GM18951 (cell line): Measurements from ENCODE around the gene AGR2.
"Not testable (repeated sequence)": the region's sequence is repeated elsewhere in the genome, so short reads cannot be mapped to it uniquely, and the experiment has no call there.

Experiments used
- POLR2A ChIP-seq: IDR thresholded peaks from 4 replicates; pipeline ENCODE4 v1.6.1; 2011; ENCODE audit warnings: mild to moderate bottlenecking; ENCODE audit not compliant: insufficient read length, insufficient read depth; ENCODE audit errors: extremely low read depth
- in situ Hi-C: fragments of 300-500 bp; cut with MboI; formaldehyde crosslinking; loops from one replicate; pipeline ENCODE4 v1.12.0; 2022; ENCODE audit warnings: low sequenced_read_pairs, mixed read lengths, inconsistent platforms; ENCODE audit not compliant: unreplicated experiment

The AGR2 gene

DNA sequence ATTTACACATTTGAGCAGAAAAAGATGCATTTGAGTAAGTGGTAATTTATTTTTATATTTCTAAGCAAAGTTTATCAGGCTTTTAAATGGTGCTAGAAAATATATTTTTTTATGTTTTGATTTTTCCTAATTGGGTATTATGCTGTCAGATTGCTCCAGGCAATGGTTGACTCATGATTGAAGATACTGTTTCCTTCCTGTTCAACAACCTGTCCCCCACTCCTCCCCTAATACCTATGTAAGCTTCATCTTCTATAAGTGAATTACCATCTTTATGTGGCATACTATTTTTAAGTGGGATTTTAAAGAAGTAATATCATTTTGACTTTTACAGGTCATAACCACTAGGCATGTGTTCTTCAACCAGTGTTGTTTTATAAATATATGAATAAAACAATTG lies 29.8 kb downstream of the AGR2 start:
- TF ChIP-seq POLR2A: no peak
- in situ Hi-C loops: no loop called here

DNA sequence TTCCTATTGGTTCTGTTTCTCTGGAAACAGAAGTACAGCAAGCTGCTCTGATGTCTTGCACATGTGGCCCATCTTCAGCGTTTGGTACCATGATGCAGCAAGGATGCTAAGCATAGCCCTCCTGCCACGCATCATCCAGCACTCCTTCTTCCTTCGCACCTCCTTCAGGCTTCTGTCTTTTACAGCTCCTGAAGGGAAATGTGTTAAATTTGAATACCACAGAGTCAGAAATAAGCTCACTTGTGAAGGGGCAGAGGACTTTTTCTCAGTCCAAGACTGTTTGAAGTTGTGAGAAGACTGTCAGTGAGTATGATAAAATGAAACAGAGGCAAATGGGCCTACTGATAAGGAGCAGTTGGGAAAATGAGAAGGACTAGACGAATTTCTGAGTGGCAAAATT lies 30.5 kb downstream of the AGR2 start:
- no peak for TF ChIP-seq POLR2A
- in situ Hi-C loops: no loop called here

DNA sequence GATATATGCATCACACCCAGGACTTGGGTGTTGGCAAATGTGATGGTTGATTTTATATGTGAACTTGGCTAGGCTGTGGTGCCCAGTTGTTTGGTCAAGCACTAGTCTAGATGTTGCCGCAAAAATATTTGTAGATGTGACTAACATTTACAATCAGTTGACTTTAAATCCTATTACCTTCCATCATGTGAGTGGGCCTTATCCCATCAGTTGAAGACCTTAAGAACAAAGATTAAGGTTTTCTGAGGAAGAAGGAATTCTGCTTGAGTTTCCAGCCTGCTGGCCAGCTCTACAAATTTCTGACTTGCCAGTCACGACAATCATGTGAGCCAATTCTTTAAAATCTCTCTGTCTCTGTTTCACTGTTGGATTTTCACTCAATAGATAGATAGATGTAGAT lies 30.9 kb downstream of the AGR2 start:
- in situ Hi-C loops: no loop called here
- no peak for TF ChIP-seq POLR2A

DNA sequence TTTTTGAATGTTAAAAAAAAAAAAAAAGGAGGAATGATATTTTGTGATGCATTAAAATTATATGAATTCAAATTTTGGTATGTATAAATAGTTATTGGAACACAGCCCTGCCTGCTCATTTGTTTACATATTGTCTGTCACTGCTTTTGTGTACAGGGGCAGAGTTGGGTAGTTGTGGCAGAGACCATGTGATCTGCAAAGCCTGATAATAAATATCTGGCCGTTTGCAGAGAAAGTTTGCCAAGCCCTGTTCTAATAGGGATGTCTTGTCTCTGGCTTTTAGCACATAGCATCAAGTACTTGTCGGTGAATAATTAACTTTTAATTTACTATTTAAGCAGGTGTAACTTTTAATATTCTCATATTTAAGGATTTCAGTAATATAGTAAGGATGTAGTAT lies 31.5 kb downstream of the AGR2 start:
- TF ChIP-seq POLR2A: no peak
- in situ Hi-C loops: no loop called here

DNA sequence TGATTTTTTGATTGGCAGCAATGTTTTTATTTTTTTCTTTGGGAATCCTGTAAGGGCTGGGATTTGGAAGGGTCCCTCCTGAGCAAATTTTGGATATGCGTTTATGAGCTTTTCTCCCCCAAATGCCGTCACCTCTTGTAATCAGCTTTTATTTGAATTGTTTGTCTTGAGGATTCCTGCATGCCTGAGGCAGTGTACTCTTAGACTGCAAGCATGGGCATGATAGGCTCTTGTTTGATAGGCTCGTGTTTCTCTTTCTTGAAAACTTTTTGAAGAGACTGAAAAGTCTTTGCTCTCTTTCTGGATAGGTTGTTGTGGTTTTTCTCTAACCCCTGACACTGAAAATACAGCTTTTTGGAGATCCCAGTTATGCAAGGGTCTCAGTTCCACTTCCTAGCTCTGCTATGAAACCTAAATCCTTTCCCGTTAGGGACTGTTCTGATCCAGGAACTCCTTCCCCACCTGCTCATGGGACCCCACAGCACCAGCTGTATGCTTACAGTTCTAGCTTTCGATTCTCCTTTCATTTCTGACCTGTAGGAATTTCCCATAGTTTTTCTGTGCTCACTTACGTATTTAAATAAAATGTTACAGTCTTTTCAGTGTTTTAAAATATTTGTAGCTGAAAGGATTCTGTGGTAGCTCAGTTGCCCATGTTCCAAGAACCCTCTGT lies 34.0 kb downstream of the AGR2 start:
- in situ Hi-C loops: no loop called here

DNA sequence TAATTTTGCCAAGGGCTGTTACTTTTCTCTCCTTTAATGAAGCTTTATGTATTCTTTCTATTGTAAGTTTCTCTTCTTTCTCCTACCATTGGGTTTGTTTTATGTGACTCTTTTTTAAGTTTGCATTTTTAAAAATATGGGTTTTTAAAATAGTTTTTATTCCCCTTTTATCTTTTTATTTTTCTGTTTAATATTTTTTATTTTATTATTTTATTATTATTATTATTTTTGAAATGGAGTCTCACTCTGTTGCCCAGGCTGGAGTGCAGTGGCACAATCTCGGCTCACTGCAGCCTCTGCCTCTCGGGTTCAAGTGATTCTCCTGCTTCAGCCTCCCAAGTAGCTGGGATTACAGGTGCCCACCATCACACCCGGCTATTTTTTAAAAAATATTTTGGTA lies 34.8 kb downstream of the AGR2 start:
- in situ Hi-C loops: not testable (repeated sequence)

More for the DNA sequence above, 34.0 kb downstream of the AGR2 start:
- no peak for TF ChIP-seq POLR2A

DNA sequence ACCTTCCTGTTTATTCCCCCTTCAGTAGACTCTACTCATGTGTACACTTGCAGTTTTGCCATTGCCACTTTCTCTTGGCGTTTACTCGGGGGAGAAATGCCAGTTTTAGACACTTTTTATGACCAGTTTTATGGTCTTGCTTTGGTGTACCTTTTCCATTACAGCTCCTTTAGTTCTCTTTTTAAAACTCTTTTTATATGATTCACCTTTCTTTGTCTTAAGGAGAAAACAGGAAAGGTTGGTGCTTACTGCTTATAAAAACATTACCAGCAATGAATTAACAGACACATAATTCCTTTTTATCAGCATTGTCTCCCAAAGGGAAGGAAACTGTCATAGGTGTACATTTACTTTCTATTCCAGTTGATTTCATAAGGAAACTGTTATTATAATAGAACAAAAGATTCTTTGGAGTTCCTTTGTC lies 39.4 kb downstream of the AGR2 start:
- no peak for TF ChIP-seq POLR2A
- in situ Hi-C loops: no loop called here

DNA sequence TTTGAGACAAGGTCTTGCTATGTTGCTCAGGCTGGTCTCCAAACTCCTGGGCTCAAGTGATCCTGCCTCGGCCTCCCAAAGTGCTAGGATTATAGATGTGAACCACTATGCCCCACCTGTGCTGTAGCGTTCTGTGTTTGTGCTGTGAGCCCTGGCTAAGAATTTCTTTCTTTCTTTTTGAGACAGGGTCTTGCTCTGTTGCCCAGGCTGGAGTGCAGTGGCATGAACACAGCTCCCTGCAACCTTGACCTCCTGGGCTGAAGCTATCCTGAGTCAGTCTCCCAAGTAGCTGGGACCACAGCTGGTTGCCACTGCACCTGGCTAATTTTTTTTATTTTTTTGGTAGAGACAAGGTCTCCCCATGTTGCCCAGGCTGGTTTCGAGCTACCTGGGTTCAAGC lies 39.9 kb downstream of the AGR2 start:
- TF ChIP-seq POLR2A: no peak
- in situ Hi-C loops: no loop called here

DNA sequence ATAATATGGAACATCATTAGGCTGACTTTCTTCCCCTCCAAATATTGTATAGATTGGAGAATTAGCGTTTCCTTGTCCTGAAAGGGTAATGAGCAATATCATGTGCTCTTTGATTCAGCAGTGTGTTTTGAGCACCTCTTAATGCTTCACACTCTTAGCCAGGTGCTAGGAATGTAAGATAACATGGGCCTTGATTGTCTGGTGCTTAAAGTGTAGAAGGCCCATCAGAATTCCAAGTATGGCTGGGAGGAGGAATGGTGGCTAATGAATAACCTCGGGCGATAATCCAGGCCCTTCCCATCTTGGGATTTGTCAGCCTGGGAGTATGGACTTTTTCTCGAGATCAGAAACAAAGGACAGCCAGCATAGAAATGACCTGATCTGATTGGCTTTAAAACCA lies 42.6 kb downstream of the AGR2 start:
- in situ Hi-C loops: no loop called here

DNA sequence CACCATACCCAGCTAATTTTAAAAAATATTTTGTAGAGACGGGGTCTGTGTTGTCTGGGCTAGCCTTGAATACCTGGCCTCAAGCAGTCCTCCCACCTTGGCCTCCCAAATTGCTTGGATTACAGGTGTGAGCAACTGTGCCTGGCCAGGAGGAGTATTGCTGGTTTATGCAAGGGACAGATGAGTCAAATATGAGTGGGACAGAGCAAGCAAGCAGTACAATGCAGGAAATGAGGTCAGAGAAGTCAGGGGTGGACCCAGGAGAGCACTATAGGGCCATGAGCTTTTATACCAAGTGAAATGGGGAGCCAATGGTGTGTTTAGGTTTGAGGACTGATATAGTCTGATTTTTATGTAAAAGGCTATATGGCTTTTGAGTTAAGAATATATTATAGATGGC lies 45.0 kb downstream of the AGR2 start:
- in situ Hi-C loops: no loop called here
- no peak for TF ChIP-seq POLR2A

More for the DNA sequence above, 42.6 kb downstream of the AGR2 start:
- no peak for TF ChIP-seq POLR2A

DNA sequence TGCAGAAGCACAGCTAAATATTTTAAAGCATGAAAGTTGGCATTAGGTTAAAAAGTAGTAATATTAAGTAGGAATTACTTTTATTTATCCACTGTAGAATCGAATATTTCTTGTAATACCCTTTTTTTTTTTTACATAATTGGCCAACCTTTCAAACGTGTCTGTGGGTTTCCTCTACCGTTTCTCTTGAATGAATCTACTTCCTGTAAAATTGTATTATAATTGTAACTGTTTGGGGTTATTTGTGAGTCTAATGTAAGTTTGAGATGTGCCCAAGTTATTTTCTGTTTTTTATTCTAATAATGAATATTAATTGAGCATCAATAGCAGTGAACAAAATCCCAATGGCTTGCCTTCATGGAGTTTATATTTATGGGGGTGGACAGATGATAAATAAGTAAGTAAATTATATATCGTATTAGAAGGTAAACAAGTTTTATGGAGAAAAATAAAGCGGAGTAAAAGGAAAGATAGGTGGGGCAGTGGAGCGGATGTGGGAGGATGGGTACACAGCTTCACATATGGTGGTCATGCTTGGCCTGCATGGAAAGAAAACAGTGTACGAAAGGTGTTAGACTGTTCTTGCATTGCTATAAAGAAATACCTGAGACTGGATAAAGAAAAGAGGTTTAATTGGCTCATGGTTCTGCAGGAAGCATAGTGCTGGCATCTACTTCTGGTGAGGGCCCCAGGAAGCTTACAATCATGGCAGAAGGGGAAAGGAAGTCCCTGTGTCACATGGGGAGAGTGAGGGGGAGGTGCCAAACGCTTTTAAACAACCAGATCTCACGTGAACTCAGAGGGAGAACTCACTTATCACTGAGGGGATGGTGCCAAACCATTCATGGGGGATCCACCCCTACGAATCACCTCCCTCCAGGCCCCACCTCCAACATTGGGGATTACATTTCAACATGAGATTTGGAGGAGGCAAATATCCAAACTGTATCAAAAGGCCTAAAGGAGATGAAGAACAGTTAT lies 45.9 kb downstream of the AGR2 start:
- TF ChIP-seq POLR2A: no peak
- in situ Hi-C loops: no loop called here

DNA sequence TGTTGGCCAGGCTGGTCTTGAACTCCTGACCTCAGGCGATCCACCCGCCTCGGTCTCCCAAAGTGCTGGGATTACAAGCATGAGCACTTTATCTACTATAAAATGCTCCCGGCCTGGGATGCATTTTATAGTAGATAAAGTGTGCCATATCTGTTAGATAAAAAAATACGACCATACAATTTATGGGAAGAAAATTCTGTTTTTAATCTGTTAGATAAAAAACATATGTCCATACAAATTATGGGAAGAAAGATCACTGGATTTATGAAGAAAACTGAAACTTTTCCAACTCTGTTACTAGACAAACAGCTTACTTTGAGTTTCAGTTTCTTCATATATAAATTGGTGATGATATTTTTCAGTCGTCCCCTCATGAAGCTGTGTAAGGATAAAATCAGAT lies 46.8 kb downstream of the AGR2 start:
- in situ Hi-C loops: no loop called here
- no peak for TF ChIP-seq POLR2A

DNA sequence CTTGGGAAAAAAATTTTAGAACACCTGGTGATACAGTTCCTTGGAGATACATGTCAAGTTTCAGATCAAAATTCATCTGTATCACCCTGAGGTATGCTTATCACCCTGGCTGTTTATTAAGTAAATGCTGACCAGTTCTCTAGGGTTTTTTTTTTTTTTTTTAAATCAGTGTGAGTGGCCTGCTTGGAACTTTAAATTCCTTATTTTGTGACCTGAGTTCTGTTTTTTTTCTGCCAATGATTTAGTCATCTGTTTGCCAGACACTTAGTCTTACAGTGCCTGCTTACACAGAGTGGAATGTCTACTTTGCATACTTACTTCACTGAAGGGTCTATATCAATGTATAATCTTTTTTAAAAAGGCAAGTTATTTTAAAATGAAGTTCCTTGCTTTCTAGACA lies 49.4 kb downstream of the AGR2 start:
- no peak for TF ChIP-seq POLR2A
- in situ Hi-C loops: no loop called here

DNA sequence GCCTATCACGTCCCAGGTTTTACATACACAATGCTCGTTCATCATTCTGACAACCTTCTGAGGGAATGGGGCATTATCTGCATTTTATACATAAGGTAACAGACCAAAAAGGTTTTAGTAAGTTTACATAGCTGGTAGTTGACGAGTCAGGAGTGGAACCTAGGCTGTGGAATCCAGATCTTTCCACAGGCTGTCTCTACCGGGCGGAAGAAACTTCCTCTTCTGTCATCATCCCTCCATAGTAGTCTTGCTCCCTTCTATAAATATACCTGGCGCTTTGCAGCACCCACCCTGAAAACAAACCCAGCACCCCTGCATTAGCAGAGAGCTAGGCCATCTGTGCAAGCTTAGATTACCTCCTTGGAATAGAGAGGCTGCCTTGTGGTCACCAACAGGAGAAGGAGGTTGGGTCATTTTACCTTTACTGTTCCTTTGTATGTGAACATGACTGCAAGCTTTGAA lies 49.9 kb downstream of the AGR2 start:
- TF ChIP-seq POLR2A: no peak
- in situ Hi-C loops: no loop called here
